HepG2 (cell line): ENCODE measurements around the gene MGAT5. TPM values are rescaled to one million over a fixed set of nuclear protein-coding genes. Genes with fewer than 3 reads are reported as not detected.

Experiments
- ADNP ChIP-seq: sonication (generic); formaldehyde crosslinking; IDR thresholded peaks from 2 replicates; pipeline ENCODE4 v1.4.0; 2020; ENCODE audit warnings: missing genetic modification reagents
- FOSL2 ChIP-seq: sonication (generic); formaldehyde crosslinking; IDR thresholded peaks from 2 replicates; pipeline ENCODE4 v1.4.0; 2020; ENCODE audit warnings: missing genetic modification reagents
- GATAD1 ChIP-seq: IDR thresholded peaks from 2 replicates; pipeline ENCODE4 v1.6.1; 2016; ENCODE audit warnings: missing genetic modification reagents, missing compliant biosample characterization
- KDM6A ChIP-seq: IDR thresholded peaks from 2 replicates; pipeline ENCODE4 v1.6.1; 2016; ENCODE audit warnings: low read depth
- MYC ChIP-seq: sonication (generic); formaldehyde crosslinking; IDR thresholded peaks from 2 replicates; pipeline ENCODE4 v1.9.0; 2021; ENCODE audit warnings: missing genetic modification reagents, borderline replicate concordance
- NFRKB ChIP-seq: fragments of 450-650 bp; IDR thresholded peaks from 2 replicates; pipeline ENCODE4 v1.6.1; 2017
- RFX5 ChIP-seq: IDR thresholded peaks from 2 replicates; pipeline ENCODE4 v1.6.1; 2011; ENCODE audit warnings: low read depth, low read length, improper control_type of control experiment
- ZBED4 ChIP-seq: sonication (generic); formaldehyde crosslinking; IDR thresholded peaks from 2 replicates; pipeline ENCODE4 v1.4.0; 2020; ENCODE audit warnings: missing genetic modification reagents, borderline replicate concordance
- ZKSCAN1 ChIP-seq: fragments of 150-350 bp; IDR thresholded peaks from 2 replicates; pipeline ENCODE4 v1.6.1; 2014; ENCODE audit warnings: low read length
- ZNF12 ChIP-seq: sonication (generic); formaldehyde crosslinking; IDR thresholded peaks from 2 replicates; pipeline ENCODE4 v1.5.0; 2020; ENCODE audit warnings: missing genetic modification reagents
- ZNF121 ChIP-seq: sonication (generic); formaldehyde crosslinking; IDR thresholded peaks from 2 replicates; pipeline ENCODE4 v1.5.0; 2020; ENCODE audit warnings: mild to moderate bottlenecking, missing genetic modification reagents
- ZNF547 ChIP-seq: sonication (generic); formaldehyde crosslinking; IDR thresholded peaks from 2 replicates; pipeline ENCODE4 v1.5.1; 2020; ENCODE audit warnings: mild to moderate bottlenecking, missing genetic modification reagents
- polyA plus RNA-seq, 8 experiments: library from polyadenylated mRNA; depleted of rRNA in 3 of 8; stranded (reverse) in 7 of 8; unstranded in 1 of 8; fragments of >200 nt; fragmentation: Illumina TruSeq in 4 of 8; extraction: Trizol in 4 of 8; gene quantifications; 2 replicates each; pipeline versions ENCODE4 v1.2.1 to v1.2.3, GENCODE V29; 2011 to 2016; ENCODE audit warnings: low read depth in 4 of 8, missing spikeins in 1 of 8, mixed read lengths in 1 of 8; ENCODE audit not compliant: insufficient read depth in 1 of 8
- total RNA-seq, 5 experiments: library from RNA; depleted of rRNA; stranded (reverse); fragments of >200 nt; fragmentation: Illumina TruSeq; extraction: Trizol; gene quantifications; 2 replicates each; pipeline ENCODE4 v1.2.3, GENCODE V29; 2016; ENCODE audit warnings: low read depth in 1 of 5
- TF ChIP-seq, protein P1 (sequence below): sonication (generic); formaldehyde crosslinking; IDR thresholded peaks from 2 replicates; pipeline ENCODE4 v1.9.0; 2022; ENCODE audit warnings: low read depth, missing genetic modification reagents
- TF ChIP-seq, protein P2 (sequence below): sonication (generic); formaldehyde crosslinking; IDR thresholded peaks from 2 replicates; pipeline ENCODE4 v1.5.1; 2020; ENCODE audit warnings: mild to moderate bottlenecking, missing genetic modification reagents, moderate library complexity
- TF ChIP-seq, protein P3 (sequence below): sonication (generic); formaldehyde crosslinking; IDR thresholded peaks from 2 replicates; pipeline ENCODE4 v1.8.0; 2022; ENCODE audit warnings: mild to moderate bottlenecking, missing genetic modification reagents; ENCODE audit not compliant: insufficient replicate concordance
- TF ChIP-seq, protein P4 (sequence below): sonication (generic); formaldehyde crosslinking; IDR thresholded peaks from 2 replicates; pipeline ENCODE4 v1.4.0; 2020; ENCODE audit warnings: missing genetic modification reagents, mild to moderate bottlenecking, borderline replicate concordance

MGAT5 gene
- total and polyA plus RNA-seq, 2 of the 13 experiments (the other 11 are each of a cell fraction or from before 2014, with no cell fraction given): 33.1 to 60.2 TPM

- TF ChIP-seq MYC: no peak
- no peak for TF ChIP-seq ZNF121 (CRISPR knock-in tag)
- TF ChIP-seq GATAD1 (CRISPR knock-in tag): no peak
- peak; percentile 58; the same call in 1 of the 2 replicates for TF ChIP-seq ZBED4 (CRISPR knock-in tag)
- TF ChIP-seq ZNF547 (CRISPR knock-in tag): no peak
- TF ChIP-seq, protein P1, sequence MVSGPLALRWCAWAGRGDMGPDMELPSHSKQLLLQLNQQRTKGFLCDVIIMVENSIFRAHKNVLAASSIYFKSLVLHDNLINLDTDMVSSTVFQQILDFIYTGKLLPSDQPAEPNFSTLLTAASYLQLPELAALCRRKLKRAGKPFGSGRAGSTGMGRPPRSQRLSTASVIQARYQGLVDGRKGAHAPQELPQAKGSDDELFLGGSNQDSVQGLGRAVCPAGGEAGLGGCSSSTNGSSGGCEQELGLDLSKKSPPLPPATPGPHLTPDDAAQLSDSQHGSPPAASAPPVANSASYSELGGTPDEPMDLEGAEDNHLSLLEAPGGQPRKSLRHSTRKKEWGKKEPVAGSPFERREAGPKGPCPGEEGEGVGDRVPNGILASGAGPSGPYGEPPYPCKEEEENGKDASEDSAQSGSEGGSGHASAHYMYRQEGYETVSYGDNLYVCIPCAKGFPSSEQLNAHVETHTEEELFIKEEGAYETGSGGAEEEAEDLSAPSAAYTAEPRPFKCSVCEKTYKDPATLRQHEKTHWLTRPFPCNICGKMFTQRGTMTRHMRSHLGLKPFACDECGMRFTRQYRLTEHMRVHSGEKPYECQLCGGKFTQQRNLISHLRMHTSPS: peak; percentile 54; the same call in 1 of the 2 replicates
- TF ChIP-seq, protein P2, sequence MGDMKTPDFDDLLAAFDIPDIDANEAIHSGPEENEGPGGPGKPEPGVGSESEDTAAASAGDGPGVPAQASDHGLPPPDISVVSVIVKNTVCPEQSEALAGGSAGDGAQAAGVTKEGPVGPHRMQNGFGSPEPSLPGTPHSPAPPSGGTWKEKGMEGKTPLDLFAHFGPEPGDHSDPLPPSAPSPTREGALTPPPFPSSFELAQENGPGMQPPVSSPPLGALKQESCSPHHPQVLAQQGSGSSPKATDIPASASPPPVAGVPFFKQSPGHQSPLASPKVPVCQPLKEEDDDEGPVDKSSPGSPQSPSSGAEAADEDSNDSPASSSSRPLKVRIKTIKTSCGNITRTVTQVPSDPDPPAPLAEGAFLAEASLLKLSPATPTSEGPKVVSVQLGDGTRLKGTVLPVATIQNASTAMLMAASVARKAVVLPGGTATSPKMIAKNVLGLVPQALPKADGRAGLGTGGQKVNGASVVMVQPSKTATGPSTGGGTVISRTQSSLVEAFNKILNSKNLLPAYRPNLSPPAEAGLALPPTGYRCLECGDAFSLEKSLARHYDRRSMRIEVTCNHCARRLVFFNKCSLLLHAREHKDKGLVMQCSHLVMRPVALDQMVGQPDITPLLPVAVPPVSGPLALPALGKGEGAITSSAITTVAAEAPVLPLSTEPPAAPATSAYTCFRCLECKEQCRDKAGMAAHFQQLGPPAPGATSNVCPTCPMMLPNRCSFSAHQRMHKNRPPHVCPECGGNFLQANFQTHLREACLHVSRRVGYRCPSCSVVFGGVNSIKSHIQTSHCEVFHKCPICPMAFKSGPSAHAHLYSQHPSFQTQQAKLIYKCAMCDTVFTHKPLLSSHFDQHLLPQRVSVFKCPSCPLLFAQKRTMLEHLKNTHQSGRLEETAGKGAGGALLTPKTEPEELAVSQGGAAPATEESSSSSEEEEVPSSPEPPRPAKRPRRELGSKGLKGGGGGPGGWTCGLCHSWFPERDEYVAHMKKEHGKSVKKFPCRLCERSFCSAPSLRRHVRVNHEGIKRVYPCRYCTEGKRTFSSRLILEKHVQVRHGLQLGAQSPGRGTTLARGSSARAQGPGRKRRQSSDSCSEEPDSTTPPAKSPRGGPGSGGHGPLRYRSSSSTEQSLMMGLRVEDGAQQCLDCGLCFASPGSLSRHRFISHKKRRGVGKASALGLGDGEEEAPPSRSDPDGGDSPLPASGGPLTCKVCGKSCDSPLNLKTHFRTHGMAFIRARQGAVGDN (CRISPR knock-in tag): peak; percentile 60
- 0 out of 2 replicates have a peak, but pooled peaks have one; percentile 12 for TF ChIP-seq ZNF12 (CRISPR knock-in tag)
- TF ChIP-seq ADNP: no peak
- TF ChIP-seq, protein P3, sequence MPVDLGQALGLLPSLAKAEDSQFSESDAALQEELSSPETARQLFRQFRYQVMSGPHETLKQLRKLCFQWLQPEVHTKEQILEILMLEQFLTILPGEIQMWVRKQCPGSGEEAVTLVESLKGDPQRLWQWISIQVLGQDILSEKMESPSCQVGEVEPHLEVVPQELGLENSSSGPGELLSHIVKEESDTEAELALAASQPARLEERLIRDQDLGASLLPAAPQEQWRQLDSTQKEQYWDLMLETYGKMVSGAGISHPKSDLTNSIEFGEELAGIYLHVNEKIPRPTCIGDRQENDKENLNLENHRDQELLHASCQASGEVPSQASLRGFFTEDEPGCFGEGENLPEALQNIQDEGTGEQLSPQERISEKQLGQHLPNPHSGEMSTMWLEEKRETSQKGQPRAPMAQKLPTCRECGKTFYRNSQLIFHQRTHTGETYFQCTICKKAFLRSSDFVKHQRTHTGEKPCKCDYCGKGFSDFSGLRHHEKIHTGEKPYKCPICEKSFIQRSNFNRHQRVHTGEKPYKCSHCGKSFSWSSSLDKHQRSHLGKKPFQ (CRISPR knock-in tag): no peak
- no peak for TF ChIP-seq ZKSCAN1
- no peak for TF ChIP-seq RFX5
- TF ChIP-seq KDM6A (CRISPR knock-in tag): no peak
- TF ChIP-seq FOSL2 (CRISPR knock-in tag): no peak; the same call in 1 of the 2 replicates
- TF ChIP-seq, protein P4, sequence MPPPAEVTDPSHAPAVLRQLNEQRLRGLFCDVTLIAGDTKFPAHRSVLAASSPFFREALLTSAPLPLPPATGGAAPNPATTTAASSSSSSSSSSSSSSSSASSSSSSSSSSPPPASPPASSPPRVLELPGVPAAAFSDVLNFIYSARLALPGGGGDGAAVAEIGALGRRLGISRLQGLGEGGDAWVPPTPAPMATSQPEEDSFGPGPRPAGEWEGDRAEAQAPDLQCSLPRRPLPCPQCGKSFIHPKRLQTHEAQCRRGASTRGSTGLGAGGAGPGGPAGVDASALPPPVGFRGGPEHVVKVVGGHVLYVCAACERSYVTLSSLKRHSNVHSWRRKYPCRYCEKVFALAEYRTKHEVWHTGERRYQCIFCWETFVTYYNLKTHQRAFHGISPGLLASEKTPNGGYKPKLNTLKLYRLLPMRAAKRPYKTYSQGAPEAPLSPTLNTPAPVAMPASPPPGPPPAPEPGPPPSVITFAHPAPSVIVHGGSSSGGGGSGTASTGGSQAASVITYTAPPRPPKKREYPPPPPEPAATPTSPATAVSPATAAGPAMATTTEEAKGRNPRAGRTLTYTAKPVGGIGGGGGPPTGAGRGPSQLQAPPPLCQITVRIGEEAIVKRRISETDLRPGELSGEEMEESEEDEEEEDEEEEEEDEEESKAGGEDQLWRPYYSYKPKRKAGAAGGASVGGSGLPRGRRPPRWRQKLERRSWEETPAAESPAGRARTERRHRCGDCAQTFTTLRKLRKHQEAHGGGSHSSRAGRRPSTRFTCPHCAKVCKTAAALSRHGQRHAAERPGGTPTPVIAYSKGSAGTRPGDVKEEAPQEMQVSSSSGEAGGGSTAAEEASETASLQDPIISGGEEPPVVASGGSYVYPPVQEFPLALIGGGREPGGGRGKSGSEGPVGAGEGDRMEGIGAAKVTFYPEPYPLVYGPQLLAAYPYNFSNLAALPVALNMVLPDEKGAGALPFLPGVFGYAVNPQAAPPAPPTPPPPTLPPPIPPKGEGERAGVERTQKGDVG (CRISPR knock-in tag): no peak
- TF ChIP-seq NFRKB: no peak
Measured at GRCh38 chr2:134460583-134460998, 206.7 kb downstream of the MGAT5 start (continued).
